Breast epithelium (tissue), 3 donors: ENCODE results near the gene PALLD.

Experiments used
- POLR2AphosphoS5 ChIP-seq, 3 donors: sonication (generic); formaldehyde crosslinking; IDR thresholded peaks; one replicate each; pipeline ENCODE4 v1.6.1; 2017; ENCODE audit warnings: antibody characterized with exemption in 3 of 3
- TF ChIP-seq, protein P1 (sequence below), 3 donors: fragments of 450-650 bp; IDR thresholded peaks; one replicate each; pipeline ENCODE4 v1.5.1; 2016 to 2017; ENCODE audit warnings: antibody characterized with exemption in 3 of 3, mild to moderate bottlenecking in 3 of 3, moderate library complexity in 3 of 3

DNA sequence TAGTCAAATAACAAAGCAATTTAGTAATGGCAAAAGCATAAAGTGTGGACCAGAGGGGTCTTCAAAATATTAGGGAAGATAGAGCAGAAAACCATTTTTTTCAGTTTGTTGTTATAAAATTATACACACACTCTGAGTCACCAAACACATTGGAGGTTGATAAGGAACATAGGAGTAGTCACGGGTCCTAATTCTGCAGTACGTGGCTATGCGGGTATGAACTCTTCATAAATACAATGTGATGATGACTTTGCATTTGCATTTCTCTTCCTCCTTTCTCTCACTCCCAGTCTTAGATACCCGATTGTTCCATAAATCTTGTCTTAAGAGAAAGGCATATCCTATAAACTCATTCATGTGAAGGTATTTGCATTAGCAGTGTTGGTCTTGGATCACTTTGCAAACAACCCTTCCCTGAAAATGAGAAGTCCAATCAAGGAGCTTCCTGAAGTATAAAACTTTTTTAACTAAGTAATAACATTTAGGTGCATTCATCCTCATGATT is 223.6 kb downstream of the PALLD start:
- TF ChIP-seq, protein P1, sequence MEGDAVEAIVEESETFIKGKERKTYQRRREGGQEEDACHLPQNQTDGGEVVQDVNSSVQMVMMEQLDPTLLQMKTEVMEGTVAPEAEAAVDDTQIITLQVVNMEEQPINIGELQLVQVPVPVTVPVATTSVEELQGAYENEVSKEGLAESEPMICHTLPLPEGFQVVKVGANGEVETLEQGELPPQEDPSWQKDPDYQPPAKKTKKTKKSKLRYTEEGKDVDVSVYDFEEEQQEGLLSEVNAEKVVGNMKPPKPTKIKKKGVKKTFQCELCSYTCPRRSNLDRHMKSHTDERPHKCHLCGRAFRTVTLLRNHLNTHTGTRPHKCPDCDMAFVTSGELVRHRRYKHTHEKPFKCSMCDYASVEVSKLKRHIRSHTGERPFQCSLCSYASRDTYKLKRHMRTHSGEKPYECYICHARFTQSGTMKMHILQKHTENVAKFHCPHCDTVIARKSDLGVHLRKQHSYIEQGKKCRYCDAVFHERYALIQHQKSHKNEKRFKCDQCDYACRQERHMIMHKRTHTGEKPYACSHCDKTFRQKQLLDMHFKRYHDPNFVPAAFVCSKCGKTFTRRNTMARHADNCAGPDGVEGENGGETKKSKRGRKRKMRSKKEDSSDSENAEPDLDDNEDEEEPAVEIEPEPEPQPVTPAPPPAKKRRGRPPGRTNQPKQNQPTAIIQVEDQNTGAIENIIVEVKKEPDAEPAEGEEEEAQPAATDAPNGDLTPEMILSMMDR (IDR thresholded peaks at IDR 0.05), result no peak
- TF ChIP-seq POLR2AphosphoS5 (IDR thresholded peaks at IDR 0.05), result no peak
